OCI-LY1 (cell line): ENCODE results near the gene FAM234B.

Source experiments
- H2AFZ ChIP-seq: fragments of 200-600 bp; sonication (generic), shearing (Covaris generic); 2 replicates; pipeline ENCODE4 v1.6.0; 2014; ENCODE audit warnings: antibody characterized with exemption, mild to moderate bottlenecking, low read length
- H3F3A ChIP-seq: fragments of 200-600 bp; sonication (generic), shearing (Covaris generic); 2 replicates; pipeline ENCODE4 v1.6.0; 2014; ENCODE audit warnings: mild to moderate bottlenecking, antibody characterized with exemption, low read length, moderate library complexity; ENCODE audit not compliant: insufficient read depth
- H3K27ac ChIP-seq: fragments of 200-600 bp; sonication (generic); 2 replicates; pipeline ENCODE4 v1.5.1; 2014; ENCODE audit warnings: low read length, mixed run types, mild to moderate bottlenecking, low read depth; ENCODE audit not compliant: poor library complexity, severe bottlenecking
- H3K27me3 ChIP-seq: fragments of 200-600 bp; sonication (generic); 2 replicates; pipeline ENCODE4 v1.6.0; 2014; ENCODE audit warnings: antibody characterized with exemption, mild to moderate bottlenecking, low read length, moderate library complexity; ENCODE audit not compliant: insufficient read depth
- H3K36me3 ChIP-seq: fragments of 200-600 bp; sonication (generic); 2 replicates; pipeline ENCODE4 v1.6.1; 2014; ENCODE audit warnings: mild to moderate bottlenecking, antibody characterized with exemption, low read length, moderate library complexity, mixed read lengths; ENCODE audit not compliant: insufficient read depth
- H3K4me1 ChIP-seq: fragments of 200-600 bp; sonication (generic); 2 replicates; pipeline ENCODE4 v1.5.1; 2014; ENCODE audit warnings: mild to moderate bottlenecking, low read length, moderate library complexity; ENCODE audit not compliant: insufficient read depth, severe bottlenecking
- H3K4me2 ChIP-seq: fragments of 200-600 bp; sonication (generic), shearing (Covaris generic); 2 replicates; pipeline ENCODE4 v1.6.1; 2014; ENCODE audit warnings: low read length
- H3K4me3 ChIP-seq: fragments of 200-600 bp; sonication (generic); 2 replicates; pipeline ENCODE4 v1.5.1; 2014; ENCODE audit warnings: low read length, low read depth, mild to moderate bottlenecking, mixed read lengths; ENCODE audit not compliant: poor library complexity, severe bottlenecking
- H3K79me2 ChIP-seq: fragments of 200-600 bp; shearing (Covaris generic); 2 replicates; pipeline ENCODE4 v1.6.1; 2016; ENCODE audit warnings: mixed run types, low read length, mixed read lengths; ENCODE audit not compliant: insufficient read depth
- H3K9ac ChIP-seq: fragments of 200-600 bp; sonication (generic), shearing (Covaris generic); 2 replicates; pipeline ENCODE4 v1.6.1; 2014; ENCODE audit warnings: mild to moderate bottlenecking, low read length, mixed read lengths
- H3K9me2 ChIP-seq: fragments of 200-600 bp; sonication (generic), shearing (Covaris generic); 2 replicates; pipeline ENCODE4 v1.6.1; 2014; ENCODE audit warnings: low read depth, mild to moderate bottlenecking, low read length, mixed read lengths
- H3K9me3 ChIP-seq: fragments of 200-600 bp; shearing (Covaris generic); 2 replicates; pipeline ENCODE4 v1.6.1; 2014; ENCODE audit warnings: low read length, mixed read lengths
- H4K20me1 ChIP-seq: fragments of 200-600 bp; sonication (generic), shearing (Covaris generic); 2 replicates; pipeline ENCODE4 v1.6.0; 2016; ENCODE audit warnings: mild to moderate bottlenecking, low read length; ENCODE audit not compliant: insufficient read depth
- CTCF ChIP-seq: fragments of 200-600 bp; sonication (generic), shearing (Covaris generic); IDR thresholded peaks from 2 replicates; pipeline ENCODE4 v1.5.1; 2017; ENCODE audit warnings: mild to moderate bottlenecking, antibody characterized with exemption, low read length, moderate library complexity, mixed read lengths
- EZH2 ChIP-seq: fragments of 200-600 bp; sonication (generic), shearing (Covaris generic); IDR thresholded peaks from 2 replicates; pipeline ENCODE4 v1.8.0; 2017; ENCODE audit warnings: borderline replicate concordance, mixed run types, mild to moderate bottlenecking, antibody characterized with exemption, low read length, moderate library complexity, mixed read lengths

The FAM234B gene

GRCh38 chr12:13090054-13090453 lies 45.9 kb downstream of the FAM234B start:
- Histone ChIP-seq H3K4me2 (no peak overlapping the region), H3F3A (no peaks in the 10 kb centered on the region), H3K9ac (no peak overlapping the region), H3K9me2 (no peaks in the 10 kb centered on the region), H3K27ac (no peak overlapping the region), H3K79me2 (no peaks in the 10 kb centered on the region), H3K4me1 (no peaks in the 10 kb centered on the region), H3K36me3 (no peaks in the 10 kb centered on the region), H4K20me1 (no peaks in the 10 kb centered on the region), H3K27me3 (peaks cover 5% of the 10 kb centered on the region; the same call in 1 of the 2 replicates), H3K9me3 (no peaks in the 10 kb centered on the region), H2AFZ (no peak overlapping the region), H3K4me3 (no peak overlapping the region)
- TF ChIP-seq EZH2 = no peak

- H3K4me3 ChIP-seq = no peak overlapping the region
- H3K27me3 ChIP-seq = peaks cover 3% of the 10 kb centered on the region; the same call in 1 of the 2 replicates
- no peaks in the 10 kb centered on the region for H3K36me3 ChIP-seq
- H3K79me2 ChIP-seq = no peaks in the 10 kb centered on the region
- H3K27ac ChIP-seq = no peak overlapping the region
- TF ChIP-seq EZH2 = no peak
- TF ChIP-seq CTCF = no peak
- H3F3A ChIP-seq = no peaks in the 10 kb centered on the region
- no peaks in the 10 kb centered on the region for H3K9me2 ChIP-seq
- H3K9me3 ChIP-seq = no peaks in the 10 kb centered on the region
- H3K4me2 ChIP-seq = no peak overlapping the region
- H4K20me1 ChIP-seq = no peaks in the 10 kb centered on the region
- no peak overlapping the region for H3K9ac ChIP-seq
- no peak overlapping the region for H2AFZ ChIP-seq
- no peaks in the 10 kb centered on the region for H3K4me1 ChIP-seq
Measured at GRCh38 chr12:13091832-13092231, 47.7 kb downstream of the FAM234B start.

GRCh38 chr12:13093191-13093847 lies 49.1 kb downstream of the FAM234B start:
- H3F3A ChIP-seq = no peaks in the 10 kb centered on the region
- H3K4me1 ChIP-seq = peaks cover 11% of the 10 kb centered on the region
- H4K20me1 ChIP-seq = no peaks in the 10 kb centered on the region
- no peak overlapping the region for H3K4me3 ChIP-seq
- H3K27me3 ChIP-seq = no peaks in the 10 kb centered on the region; the same call in 1 of the 2 replicates
- H3K9me2 ChIP-seq = no peaks in the 10 kb centered on the region
- no peak overlapping the region for H2AFZ ChIP-seq
- H3K79me2 ChIP-seq = no peaks in the 10 kb centered on the region
- no peak overlapping the region for H3K9ac ChIP-seq
- no peak overlapping the region for H3K4me2 ChIP-seq
- no peaks in the 10 kb centered on the region for H3K9me3 ChIP-seq
- H3K36me3 ChIP-seq = no peaks in the 10 kb centered on the region
- no peak for TF ChIP-seq EZH2
- TF ChIP-seq CTCF = no peak
- H3K27ac ChIP-seq = no peak overlapping the region

- Histone ChIP-seq H3K9ac (no peak overlapping the region), H3K4me1 (peaks cover 16% of the 10 kb centered on the region), H3K27me3 (no peaks in the 10 kb centered on the region; the same call in 1 of the 2 replicates), H3K27ac (no peak overlapping the region), H3K4me3 (no peak overlapping the region), H4K20me1 (no peaks in the 10 kb centered on the region), H3K79me2 (no peaks in the 10 kb centered on the region), H2AFZ (no peak overlapping the region), H3K9me3 (no peaks in the 10 kb centered on the region), H3F3A (no peaks in the 10 kb centered on the region), H3K4me2 (no peak overlapping the region), H3K9me2 (no peaks in the 10 kb centered on the region), H3K36me3 (no peaks in the 10 kb centered on the region)
- TF ChIP-seq EZH2 = no peak
- TF ChIP-seq CTCF = no peak
Measured at GRCh38 chr12:13093848-13094220, 49.7 kb downstream of the FAM234B start.
